ENCODE measurements around the gene AKR1C3.

DNA sequence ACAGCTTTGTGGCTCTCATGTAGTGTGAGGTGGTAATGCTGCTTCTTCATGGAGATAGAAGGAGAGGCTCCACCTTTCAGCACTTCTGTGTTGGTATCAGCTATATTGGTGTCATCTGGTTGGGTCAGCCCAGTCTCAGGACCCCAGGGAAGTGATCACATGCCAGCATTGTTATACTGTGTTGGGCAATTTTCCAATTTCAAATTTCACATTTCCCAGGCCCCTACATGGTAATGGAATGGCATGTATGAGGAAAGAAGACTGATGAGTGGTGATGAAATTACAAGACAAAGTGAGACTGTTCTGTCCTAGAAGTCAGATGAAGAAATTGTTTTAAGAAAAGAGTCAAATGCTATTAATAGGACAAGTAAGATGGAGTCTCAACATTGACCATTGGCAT, 3.7 kb upstream of the AKR1C3 start:
- TF ChIP-seq, protein P1, sequence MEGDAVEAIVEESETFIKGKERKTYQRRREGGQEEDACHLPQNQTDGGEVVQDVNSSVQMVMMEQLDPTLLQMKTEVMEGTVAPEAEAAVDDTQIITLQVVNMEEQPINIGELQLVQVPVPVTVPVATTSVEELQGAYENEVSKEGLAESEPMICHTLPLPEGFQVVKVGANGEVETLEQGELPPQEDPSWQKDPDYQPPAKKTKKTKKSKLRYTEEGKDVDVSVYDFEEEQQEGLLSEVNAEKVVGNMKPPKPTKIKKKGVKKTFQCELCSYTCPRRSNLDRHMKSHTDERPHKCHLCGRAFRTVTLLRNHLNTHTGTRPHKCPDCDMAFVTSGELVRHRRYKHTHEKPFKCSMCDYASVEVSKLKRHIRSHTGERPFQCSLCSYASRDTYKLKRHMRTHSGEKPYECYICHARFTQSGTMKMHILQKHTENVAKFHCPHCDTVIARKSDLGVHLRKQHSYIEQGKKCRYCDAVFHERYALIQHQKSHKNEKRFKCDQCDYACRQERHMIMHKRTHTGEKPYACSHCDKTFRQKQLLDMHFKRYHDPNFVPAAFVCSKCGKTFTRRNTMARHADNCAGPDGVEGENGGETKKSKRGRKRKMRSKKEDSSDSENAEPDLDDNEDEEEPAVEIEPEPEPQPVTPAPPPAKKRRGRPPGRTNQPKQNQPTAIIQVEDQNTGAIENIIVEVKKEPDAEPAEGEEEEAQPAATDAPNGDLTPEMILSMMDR (IDR thresholded peaks at IDR 0.05), result no peak
- TF ChIP-seq EZH2 (IDR thresholded peaks at IDR 0.05), result no peak
- TF ChIP-seq EZH2phosphoT487 (IDR thresholded peaks at IDR 0.05), result no peak

Data from neural progenitor cell (in vitro differentiated cells).